ENCODE measurements around the gene C1GALT1.
"Not testable (repeated sequence)": the region's sequence is repeated elsewhere in the genome, so short reads cannot be mapped to it uniquely, and the experiment has no call there.

The C1GALT1 gene

DNA sequence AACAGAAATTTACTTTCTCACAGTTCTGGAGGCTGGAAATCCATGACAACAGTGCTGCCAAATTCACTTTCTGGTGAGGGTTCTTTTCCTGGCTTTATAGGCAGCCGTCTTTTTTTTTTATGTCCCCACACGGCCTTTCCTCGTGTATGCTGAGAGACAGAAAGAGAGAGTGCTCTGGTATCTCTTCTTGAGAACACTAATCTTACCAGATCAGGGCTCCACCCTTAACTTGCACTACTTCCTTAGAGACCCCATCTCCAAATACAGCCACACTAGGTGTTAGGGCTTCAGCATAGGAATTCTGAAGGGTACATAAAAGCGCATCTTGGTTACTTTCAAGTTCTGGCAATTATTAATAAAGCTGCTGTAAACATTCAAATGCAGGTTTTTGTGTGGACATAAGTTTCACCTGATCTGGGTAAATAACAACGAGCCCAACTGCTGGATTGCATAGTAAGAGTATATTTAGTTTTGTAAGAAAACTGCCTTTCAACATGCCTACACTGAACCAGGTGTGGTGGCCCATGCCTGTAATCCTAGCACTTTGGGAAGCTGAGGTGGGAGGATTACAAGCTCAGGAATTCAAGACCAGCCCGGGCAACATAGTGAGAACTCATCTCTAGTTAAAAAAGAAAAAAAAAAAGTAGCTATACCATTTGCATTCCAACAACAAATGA is 8.2 kb upstream of the C1GALT1 start:
- no peak for DNase-seq

- no peak for DNase-seq
Measured at GRCh38 chr7:7175075-7175695, 7.2 kb upstream of the C1GALT1 start.

DNA sequence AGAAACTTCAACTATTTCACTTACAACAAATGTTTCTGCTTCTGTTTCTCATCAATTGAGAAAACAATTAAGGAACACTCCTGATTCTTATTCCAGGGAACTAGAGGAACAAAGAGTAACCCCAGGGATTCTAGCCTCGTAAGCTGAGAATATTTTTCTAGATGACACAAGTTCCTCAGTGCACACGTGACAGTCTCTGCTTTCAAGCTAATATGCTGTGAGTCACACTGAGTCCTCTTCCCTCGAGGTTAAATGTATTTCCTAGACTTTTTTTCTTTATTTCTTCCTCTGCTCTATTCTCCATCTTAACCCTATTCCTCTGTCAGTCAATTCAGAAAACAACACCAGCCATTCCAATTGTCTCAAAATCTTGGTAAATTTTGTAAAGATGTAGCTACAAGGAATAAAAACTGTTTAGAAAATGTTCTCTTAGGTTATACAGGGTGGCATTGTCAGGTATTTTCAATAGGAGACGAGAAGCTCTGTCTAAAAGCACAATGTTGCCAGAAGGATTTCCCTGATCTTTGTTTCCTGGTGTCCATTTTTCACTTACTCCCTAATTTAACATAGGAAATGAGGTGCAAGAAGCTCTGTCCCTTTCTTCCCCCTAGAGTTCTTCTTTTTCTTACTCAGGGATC is 5.8 kb upstream of the C1GALT1 start:
- DNase-seq = no peak

- DNase-seq = no peak
Measured at GRCh38 chr7:7177044-7177517, 5.3 kb upstream of the C1GALT1 start.

DNA sequence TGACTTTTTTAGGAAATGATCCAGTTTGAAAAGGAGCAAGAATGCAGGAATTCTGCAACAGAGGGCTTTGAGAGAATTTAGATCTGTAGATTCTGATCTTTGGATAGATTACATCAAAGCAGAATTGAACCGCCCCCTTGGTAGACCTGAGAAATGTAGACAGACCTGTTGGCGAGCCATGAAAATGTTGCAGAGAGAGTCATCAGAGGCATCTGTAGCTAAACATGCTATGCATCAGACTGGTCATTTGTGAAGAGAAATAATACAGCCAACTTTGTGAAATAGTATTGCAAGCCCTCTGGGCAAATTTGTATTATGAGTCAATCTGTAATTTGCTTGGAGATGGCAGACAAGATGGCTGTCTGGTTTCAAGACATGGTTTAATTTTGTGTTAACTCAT is 4.3 kb upstream of the C1GALT1 start:
- DNase-seq = no peak

GRCh38 chr7:7178906-7179305 is 3.4 kb upstream of the C1GALT1 start:
- no peak for DNase-seq

DNA sequence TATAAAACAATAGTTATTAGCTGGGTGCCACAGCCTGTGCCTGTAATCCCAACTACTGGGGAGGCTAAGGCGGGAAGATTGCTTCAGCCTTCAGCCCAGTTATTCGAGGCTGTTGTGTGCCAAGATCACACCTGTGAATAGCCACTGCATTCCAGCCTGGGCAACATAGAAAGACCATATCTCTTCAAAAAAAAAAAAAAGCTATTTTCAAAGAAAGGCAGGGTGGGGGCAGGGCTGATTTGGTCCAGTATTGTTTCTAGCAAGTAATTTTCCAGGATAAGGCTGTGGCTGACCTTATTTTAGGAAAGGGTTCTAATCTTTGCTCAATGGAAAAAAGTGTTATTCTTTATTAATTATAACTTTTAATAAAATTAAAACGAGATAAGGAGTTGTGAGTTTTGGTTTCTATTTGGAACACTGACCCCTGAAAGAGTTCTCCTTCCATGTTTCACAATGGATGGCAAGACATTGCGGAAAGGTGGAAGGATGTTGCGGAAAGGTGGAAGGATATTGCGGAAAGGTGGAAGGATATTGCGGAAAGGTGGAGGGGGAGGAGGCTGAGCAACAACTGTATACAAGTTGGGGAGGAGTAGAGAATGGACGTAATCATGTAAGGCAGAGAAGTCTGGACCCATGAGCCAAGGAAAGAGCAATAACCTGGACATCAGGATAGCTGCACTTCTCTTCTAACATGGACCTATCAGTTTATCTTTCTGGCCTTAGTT is 1.5 kb upstream of the C1GALT1 start:
- no peak for DNase-seq

- no peak for DNase-seq
Measured at GRCh38 chr7:7181519-7182155, 707 bp upstream of the C1GALT1 start.

- peak; percentile 69 for DNase-seq
Measured at GRCh38 chr7:7183061-7183837, 905 bp downstream of the C1GALT1 start.

DNA sequence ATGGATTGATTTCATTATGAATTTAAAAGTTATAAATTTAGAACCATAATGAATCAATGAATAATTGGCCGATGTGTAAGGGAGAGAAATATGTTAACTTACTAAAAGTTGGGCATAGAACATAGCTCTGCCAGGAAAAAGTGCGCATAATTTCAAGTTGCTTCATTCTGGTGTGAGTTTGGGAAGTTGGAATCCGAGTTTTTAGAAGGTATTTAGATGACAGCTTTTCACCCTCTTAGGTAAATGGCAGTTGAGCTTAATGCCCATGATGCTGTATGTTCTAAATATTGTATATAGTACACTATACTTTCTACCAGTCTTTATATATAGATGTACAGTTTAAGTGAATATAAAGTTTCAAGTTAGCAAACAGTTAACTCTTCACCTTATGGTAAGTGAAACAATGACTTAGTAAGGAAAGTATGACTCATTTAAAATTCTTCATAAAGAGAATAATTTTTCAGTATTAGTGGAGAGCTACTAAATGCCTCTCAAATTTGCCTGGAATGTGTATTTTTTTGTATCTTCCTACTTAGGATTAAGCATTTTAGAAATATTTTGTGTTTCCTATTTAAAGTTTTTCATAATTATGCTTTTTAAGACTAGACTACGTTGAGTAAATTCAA is 1.6 kb downstream of the C1GALT1 start:
- no peak for DNase-seq

DNA sequence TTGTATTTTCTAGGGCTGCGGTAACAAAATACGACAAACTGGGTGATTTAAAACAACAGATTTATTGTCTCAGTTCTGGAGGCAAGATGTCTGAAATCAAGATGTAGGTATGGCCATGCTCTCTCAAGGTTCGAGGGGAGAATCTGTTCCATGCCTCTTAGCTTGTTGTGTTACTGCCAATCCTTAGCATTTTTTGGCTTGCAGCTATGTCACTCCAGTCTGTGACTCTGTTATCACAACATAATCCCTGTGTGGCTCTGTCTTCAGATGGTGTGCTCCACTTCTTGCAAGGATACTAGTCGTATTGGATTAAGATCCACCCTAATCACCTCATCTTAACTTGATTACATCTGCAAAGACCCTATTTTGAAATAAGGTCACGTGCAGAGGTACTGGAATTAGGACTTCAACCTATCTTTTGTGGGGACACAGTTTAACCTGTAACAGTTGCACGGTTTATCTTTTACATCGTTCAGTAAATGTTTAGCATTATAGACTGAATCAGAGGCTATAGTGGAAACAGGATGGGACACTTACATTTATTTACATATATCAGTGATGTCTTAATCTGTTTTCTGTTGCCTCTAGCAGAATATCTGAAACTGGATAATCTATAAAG is 3.1 kb downstream of the C1GALT1 start:
- DNase-seq = no peak

DNA sequence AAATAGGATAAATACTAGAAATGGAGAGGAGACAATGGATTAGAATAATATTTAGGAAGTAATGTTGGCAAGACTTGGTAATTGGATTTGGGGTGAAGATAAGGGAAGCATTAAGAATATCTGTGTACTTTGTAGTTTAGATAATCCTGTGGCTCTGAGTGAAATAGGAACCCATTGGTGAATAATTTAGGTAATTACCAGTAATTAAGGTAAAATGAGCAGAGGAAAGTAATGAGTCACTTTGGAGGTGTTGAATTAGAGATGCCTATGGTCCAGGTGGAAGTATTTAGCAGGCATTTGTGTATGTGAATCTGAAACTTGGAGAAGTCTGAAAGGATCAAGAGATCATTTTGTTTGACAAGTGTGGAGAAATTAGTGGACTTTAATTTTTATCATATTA is 5.7 kb downstream of the C1GALT1 start:
- no peak for DNase-seq

GRCh38 chr7:7188742-7189141 is 6.4 kb downstream of the C1GALT1 start:
- DNase-seq = no peak

DNA sequence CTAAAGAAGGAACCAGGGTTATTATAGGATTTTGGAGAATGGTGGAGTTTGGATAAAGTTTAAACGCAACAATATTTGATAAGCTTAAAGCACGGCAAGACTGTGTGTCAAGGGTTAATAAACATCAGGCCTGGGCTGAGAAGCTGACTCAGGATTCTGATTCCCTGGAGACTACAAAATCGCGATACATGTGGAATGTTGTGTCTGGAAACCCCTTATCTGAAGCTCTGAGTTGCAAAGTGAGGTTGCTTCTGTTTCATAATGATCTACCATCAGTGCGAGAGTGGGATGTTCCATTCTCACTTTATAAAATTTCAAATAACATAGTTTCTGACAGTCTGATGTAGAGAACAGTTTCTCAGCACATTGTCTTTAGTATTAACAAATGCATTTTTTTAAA is 7.8 kb downstream of the C1GALT1 start:
- DNase-seq = no peak

DNA sequence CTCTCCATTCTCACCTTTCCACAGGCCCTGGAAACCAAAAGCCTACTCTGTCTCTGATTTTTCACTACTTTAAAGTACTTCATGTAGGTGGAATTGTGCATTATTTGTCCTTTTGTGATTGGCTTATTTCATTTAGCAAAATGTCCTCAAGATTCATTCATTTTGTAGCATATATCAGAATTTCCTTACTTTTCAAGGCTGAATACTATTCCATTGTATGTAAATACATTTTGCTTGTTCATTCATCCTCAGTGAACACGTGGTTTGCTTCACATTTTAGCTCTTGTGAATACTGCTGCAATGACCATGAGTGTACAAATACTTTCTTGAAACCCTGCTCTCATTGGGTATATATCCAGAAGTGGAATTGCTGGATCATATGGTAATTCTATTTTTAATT is 8.8 kb downstream of the C1GALT1 start:
- no peak for DNase-seq

DNA sequence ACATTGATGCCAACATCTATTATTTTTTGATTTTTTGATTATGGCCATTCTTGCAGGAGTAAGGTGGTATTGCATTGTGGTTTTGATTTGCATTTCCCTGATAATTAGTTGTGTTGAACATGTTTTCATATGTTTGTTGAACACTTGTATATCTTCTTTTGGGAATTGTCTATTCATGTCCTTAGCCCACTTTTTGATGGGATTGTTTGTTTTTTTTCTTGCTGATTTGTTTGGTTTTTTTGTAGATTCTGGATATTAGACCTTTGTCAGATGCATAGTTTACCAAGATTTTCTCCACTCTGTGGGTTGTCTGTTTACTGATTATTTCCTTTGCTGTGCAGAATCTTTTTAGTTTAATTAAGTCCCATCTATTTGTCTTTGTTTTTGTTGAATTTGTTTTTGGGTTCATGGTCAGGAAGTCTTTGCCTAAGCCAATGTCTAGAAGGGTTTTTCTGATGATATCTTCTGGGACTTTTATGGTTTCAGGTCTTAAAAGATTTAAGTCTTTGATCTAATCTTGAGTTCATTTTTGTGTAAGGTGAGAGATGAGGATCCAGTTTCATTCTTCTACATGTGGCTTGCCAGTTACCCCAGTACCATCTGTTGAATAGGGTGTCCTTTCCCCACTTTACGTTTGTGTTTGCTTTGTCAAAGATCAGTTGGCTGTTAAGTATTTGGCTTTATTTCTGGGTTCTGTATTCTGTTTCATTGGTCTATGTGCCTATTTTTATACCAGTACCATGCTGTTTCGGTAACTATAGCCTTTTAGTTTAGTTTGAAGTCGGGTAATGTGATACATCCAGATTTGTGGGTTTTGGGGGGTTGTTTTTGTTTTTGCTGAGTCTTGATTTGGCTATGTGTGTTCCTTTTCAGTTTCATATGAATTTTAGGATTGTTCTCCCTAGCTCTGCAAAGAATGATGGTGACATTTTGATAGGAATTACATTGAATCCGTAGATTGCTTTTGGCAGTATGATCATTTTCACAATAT is 10.7 kb downstream of the C1GALT1 start:
- DNase-seq = not testable (repeated sequence)

GRCh38 chr7:7199592-7199991 is 17.2 kb downstream of the C1GALT1 start:
- not testable (repeated sequence) for DNase-seq

- DNase-seq = not testable (repeated sequence)
Measured at GRCh38 chr7:7200255-7200654, 17.9 kb downstream of the C1GALT1 start.

GRCh38 chr7:7201578-7202374 is 19.4 kb downstream of the C1GALT1 start:
- DNase-seq = no peak

All from cortex of kidney (tissue), 1 donor.